SU-DHL-6 (cell line): Measurements from ENCODE around the gene NKD1.

ENCODE experiments used
- EZH2phosphoT487 ChIP-seq: fragments of 200-600 bp; sonication (generic), shearing (Covaris generic); conservative IDR thresholded peaks from 2 replicates; pipeline ENCODE4 v1.6.1; 2018; ENCODE audit warnings: mild to moderate bottlenecking, antibody characterized with exemption, low read length, moderate library complexity, mixed read lengths
- TF ChIP-seq, protein P1 (sequence below): fragments of 200-600 bp; sonication (generic); IDR thresholded peaks from one replicate; pipeline ENCODE4 v1.5.1; 2017; ENCODE audit warnings: antibody characterized with exemption, mild to moderate bottlenecking, low read length, moderate library complexity; ENCODE audit not compliant: insufficient read depth, poor library complexity, severe bottlenecking

DNA sequence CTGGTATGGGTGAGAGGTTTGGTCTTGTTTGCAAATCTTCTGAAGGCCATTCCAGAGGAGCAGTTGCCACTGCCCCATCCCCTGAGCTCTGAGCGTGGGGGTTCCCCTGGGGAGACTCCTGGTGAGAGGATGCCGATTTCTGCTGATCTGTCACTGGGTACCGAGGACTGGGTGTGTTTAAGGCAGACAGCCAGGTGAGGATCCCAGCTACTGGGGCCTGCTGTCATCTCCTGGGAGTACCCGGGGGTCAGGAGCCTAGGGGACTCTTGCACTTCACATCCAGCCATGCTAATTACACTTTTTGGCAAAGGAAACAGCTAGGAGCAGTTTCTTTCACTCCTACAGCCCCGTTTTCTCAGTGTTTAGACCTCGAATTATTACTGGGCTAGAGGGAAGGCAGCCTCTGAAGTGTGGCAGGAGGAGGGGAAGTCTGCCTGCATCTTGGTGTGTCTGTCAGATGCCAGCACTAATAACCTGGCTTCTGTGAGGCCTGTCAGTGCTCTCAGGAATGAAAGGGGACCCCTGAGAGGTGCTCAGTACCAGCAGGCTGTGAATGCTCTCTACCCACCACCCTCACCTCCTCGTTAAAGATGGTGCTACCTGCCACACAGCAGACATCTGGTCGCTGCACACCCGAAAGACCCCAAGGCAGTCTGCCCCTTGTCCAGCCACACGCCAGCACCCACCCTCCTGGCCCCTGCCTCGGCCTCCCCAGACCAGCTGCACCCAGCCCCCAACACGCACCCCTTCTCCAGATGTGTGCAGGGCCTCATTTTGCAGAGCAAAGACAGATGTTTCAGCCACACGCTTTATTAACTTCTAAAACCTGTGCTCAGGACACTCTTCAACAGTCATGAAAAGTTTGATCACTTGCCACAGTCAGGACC, 89.8 kb downstream of the NKD1 start:
- TF ChIP-seq, protein P1, sequence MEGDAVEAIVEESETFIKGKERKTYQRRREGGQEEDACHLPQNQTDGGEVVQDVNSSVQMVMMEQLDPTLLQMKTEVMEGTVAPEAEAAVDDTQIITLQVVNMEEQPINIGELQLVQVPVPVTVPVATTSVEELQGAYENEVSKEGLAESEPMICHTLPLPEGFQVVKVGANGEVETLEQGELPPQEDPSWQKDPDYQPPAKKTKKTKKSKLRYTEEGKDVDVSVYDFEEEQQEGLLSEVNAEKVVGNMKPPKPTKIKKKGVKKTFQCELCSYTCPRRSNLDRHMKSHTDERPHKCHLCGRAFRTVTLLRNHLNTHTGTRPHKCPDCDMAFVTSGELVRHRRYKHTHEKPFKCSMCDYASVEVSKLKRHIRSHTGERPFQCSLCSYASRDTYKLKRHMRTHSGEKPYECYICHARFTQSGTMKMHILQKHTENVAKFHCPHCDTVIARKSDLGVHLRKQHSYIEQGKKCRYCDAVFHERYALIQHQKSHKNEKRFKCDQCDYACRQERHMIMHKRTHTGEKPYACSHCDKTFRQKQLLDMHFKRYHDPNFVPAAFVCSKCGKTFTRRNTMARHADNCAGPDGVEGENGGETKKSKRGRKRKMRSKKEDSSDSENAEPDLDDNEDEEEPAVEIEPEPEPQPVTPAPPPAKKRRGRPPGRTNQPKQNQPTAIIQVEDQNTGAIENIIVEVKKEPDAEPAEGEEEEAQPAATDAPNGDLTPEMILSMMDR = no peak
- TF ChIP-seq EZH2phosphoT487 = no peak
